SK-N-SH treated with all-trans-retinoic acid at 6 μM for 48 hours (cell line): ENCODE results near the gene ADAM10.
"Not testable (repeated sequence)": the region's sequence is repeated elsewhere in the genome, so short reads cannot be mapped to it uniquely, and the experiment has no call there.

Experiments
- ARNTL ChIP-seq: fragments of 450-650 bp; formaldehyde crosslinking; IDR thresholded peaks from 2 replicates; pipeline ENCODE4 v1.5.0; 2020; ENCODE audit warnings: low read depth, mild to moderate bottlenecking, moderate library complexity, borderline replicate concordance
- BACH2 ChIP-seq: fragments of 250-450 bp; sonication (Bioruptor Pico); IDR thresholded peaks from 2 replicates; pipeline ENCODE4 v1.9.0; 2021; ENCODE audit warnings: mild to moderate bottlenecking, borderline replicate concordance
- CREB5 ChIP-seq: fragments of 250-450 bp; sonication (Bioruptor Pico); IDR thresholded peaks from 2 replicates; pipeline ENCODE4 v1.5.1; 2020; ENCODE audit warnings: low read depth, mild to moderate bottlenecking, moderate library complexity
- CSDC2 ChIP-seq: fragments of 250-450 bp; sonication (Bioruptor Pico); IDR thresholded peaks from 2 replicates; pipeline ENCODE4 v1.5.0; 2020; ENCODE audit warnings: mild to moderate bottlenecking, moderate library complexity
- ESRRG ChIP-seq: fragments of 250-450 bp; sonication (Bioruptor Pico); IDR thresholded peaks from 2 replicates; pipeline ENCODE4 v1.6.1; 2021; ENCODE audit warnings: mild to moderate bottlenecking
- PATZ1 ChIP-seq: fragments of 250-450 bp; sonication (Bioruptor Pico); IDR thresholded peaks from 2 replicates; pipeline ENCODE4 v1.8.0; 2020; ENCODE audit warnings: mild to moderate bottlenecking, moderate library complexity, borderline replicate concordance
- POU6F1 ChIP-seq: fragments of 250-450 bp; sonication (Bioruptor Pico); IDR thresholded peaks from 2 replicates; pipeline ENCODE4 v1.8.0; 2021; ENCODE audit warnings: low read depth, mild to moderate bottlenecking, moderate library complexity, borderline replicate concordance
- PPARA ChIP-seq: fragments of 250-450 bp; sonication (Bioruptor Pico); IDR thresholded peaks from 2 replicates; pipeline ENCODE4 v1.5.0; 2020; ENCODE audit warnings: mild to moderate bottlenecking, borderline replicate concordance
- RARB ChIP-seq: fragments of 250-450 bp; sonication (Bioruptor Pico); IDR thresholded peaks from 2 replicates; pipeline ENCODE4 v1.8.0; 2021; ENCODE audit warnings: mild to moderate bottlenecking, moderate library complexity
- SNAI2 ChIP-seq: fragments of 250-450 bp; sonication (Bioruptor Pico); IDR thresholded peaks from 2 replicates; pipeline ENCODE4 v1.5.0; 2020; ENCODE audit warnings: mild to moderate bottlenecking, moderate library complexity
- ZFP3 ChIP-seq: fragments of 250-450 bp; sonication (Bioruptor Pico); IDR thresholded peaks from 2 replicates; pipeline ENCODE4 v1.5.0; 2020; ENCODE audit warnings: mild to moderate bottlenecking, moderate library complexity
- ZFP30 ChIP-seq: fragments of 450-650 bp; formaldehyde crosslinking; IDR thresholded peaks from 2 replicates; pipeline ENCODE4 v1.5.0; 2022; ENCODE audit warnings: mild to moderate bottlenecking, moderate library complexity
- ZNF70 ChIP-seq: fragments of 450-650 bp; formaldehyde crosslinking; IDR thresholded peaks from 2 replicates; pipeline ENCODE4 v1.5.0; 2020; ENCODE audit warnings: mild to moderate bottlenecking, moderate library complexity
- ZNF8 ChIP-seq: fragments of 450-650 bp; formaldehyde crosslinking; IDR thresholded peaks from 2 replicates; pipeline ENCODE4 v1.5.0; 2020; ENCODE audit warnings: mild to moderate bottlenecking, moderate library complexity

- TF ChIP-seq BACH2; RARB (CRISPR knock-in tag); ZNF8; CREB5 (CRISPR knock-in tag); ZNF70 (CRISPR knock-in tag); PPARA (CRISPR knock-in tag); ARNTL (CRISPR knock-in tag); PATZ1 (CRISPR knock-in tag); POU6F1 (CRISPR knock-in tag); SNAI2 (CRISPR knock-in tag); ESRRG; ZFP3 (CRISPR knock-in tag); CSDC2 (CRISPR knock-in tag); ZFP30 (CRISPR knock-in tag): not testable (repeated sequence)
Observed at GRCh38 chr15:58620268-58620667, 129.2 kb downstream of the ADAM10 start.
